ENCODE data around the gene EEPD1. TPM values are rescaled to one million over a fixed set of nuclear protein-coding genes. Genes with fewer than 3 reads are reported as not detected.

EEPD1 gene
- total and polyA plus RNA-seq, 4 donors, result 2.3 to 12.3 (median 7.1) TPM

- Histone ChIP-seq H3K4me3 (ENCODE audit: low read depth in 1 of 3, low read length in 3 of 3) (no peak overlapping the region), H3K36me3 (ENCODE audit: control insufficient read depth in 4 of 4, insufficient read depth in 3 of 4, low read depth in 1 of 4, low read length in 3 of 4) (no peaks in the 10 kb centered on the region), H3K4me1 (ENCODE audit: control insufficient read depth in 4 of 4, insufficient read depth in 4 of 4, low read length in 3 of 4) (no peaks in the 10 kb centered on the region), H3K9me3 (ENCODE audit: control insufficient read depth in 4 of 4, low read length in 3 of 4) (no peaks in the 10 kb centered on the region), H3K27me3 (ENCODE audit: control insufficient read depth in 4 of 4, insufficient read depth in 4 of 4, low read length in 3 of 4) (no peaks in the 10 kb centered on the region), H3K9ac (ENCODE audit: low read depth in 1 of 2, low read length in 2 of 2) (no peak overlapping the region), H3K27ac (ENCODE audit: low read depth in 1 of 2, low read length in 2 of 2) (no peak overlapping the region)
- TF ChIP-seq RXRA (IDR thresholded peaks at IDR 0.05) (no peak), SP1 (IDR thresholded peaks at IDR 0.05) (no peak)
- no peak for DNase-seq (ENCODE audit: low spot score)
- 97% methylated on average over 3 of the region's 3 CpGs for WGBS
These were observed 185.2 kb downstream of the EEPD1 start for GRCh38 chr7:36338256-36338655.

GRCh38 chr7:36343548-36343947 lies 190.5 kb downstream of the EEPD1 start:
- DNase-seq (ENCODE audit: low spot score), result no peak
- TF ChIP-seq HNF4G (IDR thresholded peaks at IDR 0.05) (no peak), JUND (IDR thresholded peaks at IDR 0.05) (no peak), HNF4A (conservative IDR thresholded peaks at IDR 0.05) (no peak), YY1 (IDR thresholded peaks at IDR 0.05) (no peak), EGR1 (IDR thresholded peaks at IDR 0.05; ENCODE audit: low read depth in 2 of 2) (no peak), SP1 (IDR thresholded peaks at IDR 0.05) (no peak), TAF1 (conservative IDR thresholded peaks at IDR 0.05) (no peak), CTCF (IDR thresholded peaks at IDR 0.05; ENCODE audit: low read depth, low read length, missing input control) (no peak), ZBTB33 (IDR thresholded peaks at IDR 0.05) (no peak), FOXA2 (IDR thresholded peaks at IDR 0.05) (no peak), FOXA1 (IDR thresholded peaks at IDR 0.05) (no peak), NR2F2 (IDR thresholded peaks at IDR 0.05) (no peak), RXRA (IDR thresholded peaks at IDR 0.05) (no peak), ATF3 (IDR thresholded peaks at IDR 0.05) (no peak), GABPA (IDR thresholded peaks at IDR 0.05 in 1 of 2, conservative IDR thresholded peaks at IDR 0.05 in 1 of 2) (no peak), REST (IDR thresholded peaks at IDR 0.05) (no peak)
- TF ChIP-seq, protein P1, sequence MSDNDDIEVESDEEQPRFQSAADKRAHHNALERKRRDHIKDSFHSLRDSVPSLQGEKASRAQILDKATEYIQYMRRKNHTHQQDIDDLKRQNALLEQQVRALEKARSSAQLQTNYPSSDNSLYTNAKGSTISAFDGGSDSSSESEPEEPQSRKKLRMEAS (IDR thresholded peaks at IDR 0.05), result no peak
- Histone ChIP-seq H3K4me3 (ENCODE audit: low read depth in 1 of 3, low read length in 3 of 3) (no peak overlapping the region), H3K9ac (ENCODE audit: low read depth in 1 of 2, low read length in 2 of 2) (no peak overlapping the region), H3K9me3 (ENCODE audit: control insufficient read depth in 4 of 4, low read length in 3 of 4) (no peaks in the 10 kb centered on the region), H3K27me3 (ENCODE audit: control insufficient read depth in 4 of 4, insufficient read depth in 4 of 4, low read length in 3 of 4) (no peaks in the 10 kb centered on the region), H3K4me1 (ENCODE audit: control insufficient read depth in 4 of 4, insufficient read depth in 4 of 4, low read length in 3 of 4) (no peaks in the 10 kb centered on the region), H3K36me3 (ENCODE audit: control insufficient read depth in 4 of 4, insufficient read depth in 3 of 4, low read depth in 1 of 4, low read length in 3 of 4) (no peaks in the 10 kb centered on the region), H3K27ac (ENCODE audit: low read depth in 1 of 2, low read length in 2 of 2) (no peak overlapping the region)
- WGBS, result 94% methylated on average over 1 of the region's 1 CpG

Data from liver (tissue), 9 donors.